GM12878 (cell line): ENCODE data around the gene NCBP3. TPM values are rescaled to one million over a fixed set of nuclear protein-coding genes. Genes with fewer than 3 reads are reported as not detected.

Experiments
- ATAC-seq: fragments of 200-7000 bp; cut with Tn5 transposase; 3 replicates; pipeline ENCODE4 v1.9.1; 2020; ENCODE audit warnings: mild to moderate bottlenecking, moderate library complexity
- BruUV-seq: library from RNA; stranded (reverse); fragments of 400-500 nt; replicated peaks from 2 replicates; lab custom pipeline; 2021; lab: Mats Ljungman, UMichigan
- CTCF ChIA-PET: fragments of 300-600 bp; sonication (Branson Sonifier 250); formaldehyde crosslinking; extraction: SDS; loops from one replicate; lab custom pipeline; 2021; ENCODE audit warnings: inconsistent platforms; lab: Yijun Ruan, JAX
- POLR2A ChIA-PET: fragments of 350-600 bp; formaldehyde crosslinking; extraction: SDS; loops from one replicate; lab custom pipeline; 2021; ENCODE audit warnings: inconsistent platforms; lab: Charles Lee
- RAD21 ChIA-PET: fragments of 300-600 bp; sonication (Branson Sonifier 250); formaldehyde crosslinking; loops from one replicate; lab custom pipeline; 2023; ENCODE audit warnings: antibody characterized with exemption; ENCODE audit not compliant: unreplicated experiment; lab: Charles Lee
- SMC1A ChIA-PET: fragments of 300-600 bp; sonication (Branson Sonifier 250); formaldehyde crosslinking; loops from one replicate; lab custom pipeline; 2023; ENCODE audit not compliant: unreplicated experiment, uncharacterized antibody; lab: Charles Lee
- DNase-seq: peaks from one replicate; pipeline ENCODE4 v3.0.0-alpha.2; 2011; ENCODE audit warnings: low read depth, low spot score
- FAIRE-seq: peaks from 3 replicates; lab custom pipeline; 2011; peaks lifted over from hg19 to GRCh38; lab: Jason Lieb, UNC
- H2AFZ ChIP-seq: 2 replicates; pipeline ENCODE4 v1.6.0; 2011; ENCODE audit warnings: low read depth, low read length, control low read depth; ENCODE audit not compliant: control insufficient read depth
- H3K27ac ChIP-seq: 2 replicates; pipeline ENCODE4 v1.5.1; 2011; ENCODE audit warnings: control low read depth; ENCODE audit not compliant: control insufficient read depth, insufficient read depth
- H3K27me3 ChIP-seq, 2 experiments: replicated peaks in 1 of 2; 2 replicates each; pipeline versions ENCODE4 v1.6.0 to v1.6.1; 2011; ENCODE audit warnings: low read length in 1 of 2; ENCODE audit not compliant: control insufficient read depth in 2 of 2, insufficient read depth in 2 of 2
- H3K36me3 ChIP-seq, 2 experiments: 2 replicates each; pipeline ENCODE4 v1.5.1; 2011; ENCODE audit warnings: low read length in 1 of 2; ENCODE audit not compliant: control insufficient read depth in 2 of 2, insufficient read depth in 2 of 2
- H3K4me1 ChIP-seq: 2 replicates; pipeline ENCODE4 v1.6.1; 2011; ENCODE audit warnings: mild to moderate bottlenecking, low read length, moderate library complexity, mixed read lengths; ENCODE audit not compliant: control insufficient read depth, insufficient read depth
- H3K4me2 ChIP-seq: 2 replicates; pipeline ENCODE4 v1.6.0; 2011; ENCODE audit warnings: control low read depth; ENCODE audit not compliant: control insufficient read depth, insufficient read depth
- H3K4me3 ChIP-seq: fragments of 200-600 bp; sonication (generic); 2 replicates; pipeline ENCODE4 v1.5.1; 2016
- H3K79me2 ChIP-seq: 2 replicates; pipeline ENCODE4 v1.6.0; 2011; ENCODE audit warnings: low read length; ENCODE audit not compliant: control insufficient read depth, insufficient read depth
- H3K9ac ChIP-seq: 2 replicates; pipeline ENCODE4 v1.8.0; 2011; ENCODE audit warnings: low read length, control low read depth, mixed read lengths; ENCODE audit not compliant: control insufficient read depth, insufficient read depth
- H3K9me3 ChIP-seq: replicated peaks from 3 replicates; pipeline ENCODE4 v1.5.1; 2011; ENCODE audit warnings: mild to moderate bottlenecking, low read length; ENCODE audit not compliant: control insufficient read depth, insufficient read depth
- H4K20me1 ChIP-seq: 2 replicates; pipeline ENCODE4 v1.6.0; 2011; ENCODE audit not compliant: control insufficient read depth, insufficient read depth
- ATF2 ChIP-seq: IDR thresholded peaks from 2 replicates; pipeline ENCODE4 v1.6.1; 2012; ENCODE audit warnings: low read length, inconsistent platforms
- BACH1 ChIP-seq: fragments of 450-650 bp; IDR thresholded peaks from 2 replicates; pipeline ENCODE4 v1.6.1; 2017; ENCODE audit warnings: mild to moderate bottlenecking, borderline replicate concordance
- BCL3 ChIP-seq: IDR thresholded peaks from 2 replicates; pipeline ENCODE4 v1.6.1; 2011; ENCODE audit warnings: borderline replicate concordance, low read depth, mild to moderate bottlenecking, moderate library complexity, low read length; ENCODE audit not compliant: insufficient read depth, poor library complexity, severe bottlenecking
- NFIC ChIP-seq: IDR thresholded peaks from 2 replicates; pipeline ENCODE4 v1.6.1; 2012; ENCODE audit warnings: low read depth, mild to moderate bottlenecking, inconsistent platforms, low read length, moderate library complexity
- NFYB ChIP-seq: IDR thresholded peaks from 2 replicates; pipeline ENCODE4 v1.6.1; 2011; ENCODE audit warnings: low read depth, mild to moderate bottlenecking, low read length, improper control_type of control experiment, moderate library complexity; ENCODE audit not compliant: insufficient read depth
- PBX3 ChIP-seq: IDR thresholded peaks from 2 replicates; pipeline ENCODE4 v1.6.1; 2011; ENCODE audit warnings: mild to moderate bottlenecking, low read depth, low read length, moderate library complexity; ENCODE audit not compliant: insufficient replicate concordance
- RAD51 ChIP-seq: fragments of 450-650 bp; IDR thresholded peaks from 2 replicates; pipeline ENCODE4 v1.6.1; 2016; ENCODE audit warnings: moderate library complexity, mild to moderate bottlenecking, inconsistent platforms
- TCF7 ChIP-seq: IDR thresholded peaks from 2 replicates; pipeline ENCODE4 v1.6.1; 2014; ENCODE audit warnings: antibody characterized with exemption, borderline replicate concordance
- ZNF687 ChIP-seq: fragments of 450-650 bp; IDR thresholded peaks from 2 replicates; pipeline ENCODE4 v1.6.1; 2017; ENCODE audit warnings: mild to moderate bottlenecking, moderate library complexity
- WGBS: methylation state at CpG from one replicate; pipeline ENCODE4 v1.1.6; 2016; ENCODE audit warnings: low lambda C conversion rate; ENCODE audit not compliant: insufficient replicate concordance, insufficient coverage; ENCODE audit errors: missing lambda C conversion rate; 5-methylcytosine and 5-hydroxymethylcytosine counted together
- in situ Hi-C: fragments of 300-500 bp; cut with MboI; formaldehyde crosslinking; loops from 9 replicates; pipeline ENCODE4 v1.14.3; 2018; ENCODE audit warnings: mixed read lengths
- intact Hi-C: fragments of 100-400 bp; cut with micrococcal nuclease; formaldehyde crosslinking; loops from one replicate; pipeline ENCODE4 v1.14.2; 2022; ENCODE audit not compliant: unreplicated experiment
- polyA plus RNA-seq, 11 experiments: library from polyadenylated mRNA; depleted of rRNA in 4 of 11; unstranded in 6 of 11; stranded (reverse) in 5 of 11; fragments of >200 nt; fragmentation: Nextera tagmentation in 4 of 11; fragmentation: Illumina TruSeq in 1 of 11; extraction: Ambion mirVana in 4 of 11; extraction: Trizol in 1 of 11; gene quantifications; 1 replicate in 1 of 11; 2 replicates in 10 of 11; pipeline versions ENCODE4 v1.2.1 to v1.2.3, GENCODE V29; 2011 to 2016; ENCODE audit warnings: inconsistent platforms in 2 of 11, missing spikeins in 2 of 11, low read depth in 1 of 11
- total RNA-seq, 4 experiments: library from RNA; depleted of rRNA in 3 of 4; stranded (reverse); fragments of >200 nt in 3 of 4; fragmentation: Illumina TruSeq in 1 of 4; extraction: Trizol in 1 of 4; gene quantifications; 2 replicates each; pipeline versions ENCODE4 v1.2.1 to v1.2.3, GENCODE V29; 2013 to 2021

Gene NCBP3
- total and polyA plus RNA-seq, 10 of the 15 experiments (the other 5 are each of a cell fraction or from before 2014, with no cell fraction given) = 5.2 to 32.0 (median 23.2) TPM

- TF ChIP-seq ZNF687 (no peak), BCL3 (no peak), BACH1 (no peak), PBX3 (no peak), NFIC (no peak), TCF7 (no peak), ATF2 (no peak), RAD51 (no peak), NFYB (no peak)
- BruUV-seq = no TSS peak
- ChIA-PET CTCF (no interaction called here), SMC1A (no interaction called here), RAD21 (no interaction called here), POLR2A (no interaction called here)
- Histone ChIP-seq H3K4me2 (no peak overlapping the region), H3K79me2 (no peaks in the 10 kb centered on the region), H3K27me3 (no peaks in the 10 kb centered on the region), H3K4me3 (no peak overlapping the region), H4K20me1 (no peaks in the 10 kb centered on the region), H3K4me1 (peaks cover 5% of the 10 kb centered on the region; the same call in 1 of the 2 replicates), H3K9ac (no peak overlapping the region), H3K27ac (no peak overlapping the region), H3K9me3 (no peaks in the 10 kb centered on the region), H2AFZ (no peak overlapping the region), H3K36me3 (no peaks in the 10 kb centered on the region)
- DNase-seq = no peak
- in situ Hi-C loops = loop anchor here (5.0 kb wide), 1 partner anchor 140 kb away; no protein-coding TSS in a partner anchor
- WGBS = 61% methylated on average over 11 of the region's 11 CpGs
- no peak for FAIRE-seq
- intact Hi-C loops = no loop called here
- no peak for ATAC-seq
Observed at GRCh38 chr17:3867606-3868005, 21.6 kb upstream of the NCBP3 start.
